CD14-positive monocyte (primary cell): Measurements from ENCODE around the gene ARHGEF16. TPM values are rescaled to one million over a fixed set of nuclear protein-coding genes. Genes with fewer than 3 reads are reported as not detected.
A peak's percentile ranks its signal among the peaks of the same experiment; 100 is the strongest.

Experiments used
- DNase-seq, 3 donors: peaks; one replicate each; pipeline ENCODE4 v3.0.0-alpha.2; 2011 to 2022
- H2AFZ ChIP-seq: 2 replicates; pipeline ENCODE4 v1.6.0; 2012; ENCODE audit warnings: mild to moderate bottlenecking, low read depth, low read length, inconsistent platforms; ENCODE audit not compliant: insufficient read depth, poor library complexity, severe bottlenecking
- H3K27ac ChIP-seq, 2 donors: 1 replicate in 1 of 2; 2 replicates in 1 of 2; pipeline ENCODE4 v1.5.1; 2012 to 2013; ENCODE audit warnings: low read length in 2 of 2, control low read depth in 1 of 2, inconsistent platforms in 1 of 2, low read depth in 1 of 2, mild to moderate bottlenecking in 1 of 2
- H3K27me3 ChIP-seq, 2 donors: one replicate each; pipeline versions ENCODE4 v1.6.0 to v1.6.1; 2011 to 2013; ENCODE audit warnings: low read length in 2 of 2; ENCODE audit not compliant: control insufficient read depth in 2 of 2, insufficient read depth in 2 of 2
- H3K36me3 ChIP-seq, 2 donors: replicated peaks in 1 of 2; 1 replicate in 1 of 2; 2 replicates in 1 of 2; pipeline versions ENCODE4 v1.5.1 to v1.6.1; 2012 to 2013; ENCODE audit warnings: low read length in 2 of 2, control low read depth in 1 of 2, inconsistent platforms in 1 of 2, mild to moderate bottlenecking in 1 of 2; ENCODE audit not compliant: insufficient read depth in 2 of 2, control insufficient read depth in 1 of 2
- H3K4me1 ChIP-seq, 2 donors: 1 replicate in 1 of 2; 2 replicates in 1 of 2; pipeline versions ENCODE4 v1.5.1 to v1.6.1; 2012 to 2013; ENCODE audit warnings: low read length in 2 of 2, control low read depth in 1 of 2, inconsistent platforms in 1 of 2, mild to moderate bottlenecking in 1 of 2, moderate library complexity in 1 of 2; ENCODE audit not compliant: insufficient read depth in 2 of 2, control insufficient read depth in 1 of 2
- H3K4me2 ChIP-seq: replicated peaks from 2 replicates; pipeline ENCODE3; 2012; ENCODE audit warnings: low read length, moderate library complexity, mild to moderate bottlenecking; ENCODE audit not compliant: poor library complexity, severe bottlenecking; ENCODE audit errors: extremely low read depth
- H3K4me3 ChIP-seq, 3 experiments: fragments of 200-600 bp in 1 of 3; sonication (generic) in 1 of 3; replicated peaks in 1 of 3; 1 replicate in 2 of 3; 2 replicates in 1 of 3; pipeline ENCODE4 v1.5.1; 2011 to 2013; ENCODE audit warnings: low read length in 3 of 3, mild to moderate bottlenecking in 3 of 3, control low read depth in 2 of 3, low read depth in 2 of 3, inconsistent platforms in 1 of 3, moderate library complexity in 1 of 3
- H3K79me2 ChIP-seq: 2 replicates; pipeline ENCODE4 v1.6.0; 2012; ENCODE audit warnings: mild to moderate bottlenecking, control low read depth, inconsistent platforms, low read length, moderate library complexity; ENCODE audit not compliant: insufficient read depth
- H3K9ac ChIP-seq: 2 replicates; pipeline ENCODE4 v1.6.0; 2017; ENCODE audit warnings: low read length, mild to moderate bottlenecking; ENCODE audit not compliant: insufficient read depth, poor library complexity, severe bottlenecking
- H3K9me3 ChIP-seq, 2 donors: replicated peaks in 1 of 2; 1 replicate in 1 of 2; 2 replicates in 1 of 2; pipeline versions ENCODE4 v1.5.1 to v1.6.1; 2012 to 2013; ENCODE audit warnings: low read length in 2 of 2, control low read depth in 1 of 2; ENCODE audit not compliant: control insufficient read depth in 1 of 2, insufficient read depth in 1 of 2
- H4K20me1 ChIP-seq: 2 replicates; pipeline ENCODE4 v1.6.0; 2012; ENCODE audit warnings: mild to moderate bottlenecking, low read length, control low read depth, moderate library complexity; ENCODE audit not compliant: insufficient read depth
- H3K27ac Mint-ChIP-seq, 7 donors: one replicate each; pipeline ENCODE4 v1.8.0; 2020; ENCODE audit warnings: mild to moderate bottlenecking in 7 of 7, mixed read lengths in 7 of 7, moderate library complexity in 6 of 7, inconsistent platforms in 2 of 7
- H3K27me3 Mint-ChIP-seq, 3 donors: one replicate each; pipeline ENCODE4 v1.8.0; 2021 to 2022; ENCODE audit warnings: low read depth in 3 of 3, mild to moderate bottlenecking in 3 of 3, mixed read lengths in 3 of 3, moderate library complexity in 3 of 3, inconsistent platforms in 1 of 3
- H3K36me3 Mint-ChIP-seq, 2 donors: one replicate each; pipeline ENCODE4 v1.8.0; 2020; ENCODE audit warnings: mixed read lengths in 2 of 2, inconsistent platforms in 1 of 2, mild to moderate bottlenecking in 1 of 2
- H3K4me1 Mint-ChIP-seq: one replicate; pipeline ENCODE4 v1.8.0; 2020; ENCODE audit warnings: mild to moderate bottlenecking, mixed read lengths
- H3K4me3 Mint-ChIP-seq, 2 donors: one replicate each; pipeline ENCODE4 v1.8.0; 2020; ENCODE audit warnings: mild to moderate bottlenecking in 2 of 2, mixed read lengths in 2 of 2, moderate library complexity in 1 of 2
- H3K9me3 Mint-ChIP-seq, 7 donors: one replicate each; pipeline ENCODE4 v1.8.0; 2020 to 2022; ENCODE audit warnings: mixed read lengths in 7 of 7, mild to moderate bottlenecking in 6 of 7, moderate library complexity in 6 of 7, inconsistent platforms in 2 of 7
- CTCF ChIP-seq: fragments of 200-600 bp; IDR thresholded peaks from one replicate; pipeline ENCODE4 v1.8.0; 2022; ENCODE audit warnings: antibody characterized with exemption, mild to moderate bottlenecking
- WGBS: methylation state at CpG from one replicate; pipeline ENCODE4 v1.1.5; 2013; ENCODE audit warnings: missing lambda C conversion rate; ENCODE audit not compliant: insufficient coverage; 5-methylcytosine and 5-hydroxymethylcytosine counted together
- intact Hi-C, 2 donors: fragments of 100-400 bp; cut with micrococcal nuclease; formaldehyde crosslinking; loops; one replicate each; pipeline versions ENCODE4 v1.15.0 to v1.15.1; 2023
- polyA plus RNA-seq, 3 donors: library from polyadenylated mRNA; depleted of rRNA in 1 of 3; unstranded in 2 of 3; stranded (reverse) in 1 of 3; fragments of 300-500 nt in 2 of 3; fragments of >200 nt in 1 of 3; fragmentation: Illumina TruSeq in 2 of 3; gene quantifications; 1 replicate in 2 of 3; 2 replicates in 1 of 3; pipeline ENCODE4 v1.2.3, GENCODE V29; 2012 to 2021

ARHGEF16 gene
- polyA plus RNA-seq, 3 donors = not detected

- Mint-ChIP-seq H3K27ac (no peak overlapping the region), H3K27me3 (peaks cover 4 to 9% (median 7%) of the 10 kb centered on the region in 3 donors), H3K36me3 (no peaks in the 10 kb centered on the region), H3K4me1 (no peaks in the 10 kb centered on the region), H3K9me3 (peaks cover 4 to 15% (median 10%) of the 10 kb centered on the region in 7 donors), H3K4me3 (no peak overlapping the region)
- H3K4me1 ChIP-seq = no peaks in the 10 kb centered on the region
- no peak overlapping the region for H3K4me3 ChIP-seq
- H3K4me2 ChIP-seq = no peak overlapping the region
- no peaks in the 10 kb centered on the region for H4K20me1 ChIP-seq
- H3K9ac ChIP-seq = no peak overlapping the region
- peaks cover 8 to 15% of the 10 kb centered on the region in 2 donors for H3K9me3 ChIP-seq
- H3K27ac ChIP-seq = no peak overlapping the region
- WGBS = 90% methylated on average over 3 of the region's 6 CpGs
- intact Hi-C loops = no loop called here
- peak; percentile 27 for TF ChIP-seq CTCF
- no peak for DNase-seq
- no peaks in the 10 kb centered on the region for H3K79me2 ChIP-seq
- no peaks in the 10 kb centered on the region for H3K27me3 ChIP-seq
- H2AFZ ChIP-seq = no peak overlapping the region
- no peaks in the 10 kb centered on the region for H3K36me3 ChIP-seq
Measured at GRCh38 chr1:3417082-3417739, 37.3 kb upstream of the ARHGEF16 start.

- peaks cover 8 to 15% of the 10 kb centered on the region in 2 donors for H3K9me3 ChIP-seq
- Mint-ChIP-seq H3K27me3 (peaks cover 7 to 12% (median 11%) of the 10 kb centered on the region in 3 donors), H3K9me3 (peaks cover 4 to 15% (median 10%) of the 10 kb centered on the region in 7 donors), H3K36me3 (no peaks in the 10 kb centered on the region), H3K4me3 (no peak overlapping the region), H3K4me1 (no peaks in the 10 kb centered on the region), H3K27ac (no peak overlapping the region)
- H3K4me1 ChIP-seq = no peaks in the 10 kb centered on the region
- no peak for TF ChIP-seq CTCF
- intact Hi-C loops = no loop called here
- no peak for DNase-seq
- WGBS = 92% methylated on average over 9 of the region's 9 CpGs
- no peak overlapping the region for H3K9ac ChIP-seq
- no peaks in the 10 kb centered on the region for H3K27me3 ChIP-seq
- H3K79me2 ChIP-seq = no peaks in the 10 kb centered on the region
- no peak overlapping the region for H2AFZ ChIP-seq
- H3K4me2 ChIP-seq = no peak overlapping the region
- H4K20me1 ChIP-seq = no peaks in the 10 kb centered on the region
- no peak overlapping the region for H3K4me3 ChIP-seq
- H3K27ac ChIP-seq = no peak overlapping the region
- H3K36me3 ChIP-seq = no peaks in the 10 kb centered on the region
Measured at GRCh38 chr1:3417934-3418333, 36.5 kb upstream of the ARHGEF16 start.
